Measurements from ENCODE around the gene KDM7A.

Gene KDM7A

DNA sequence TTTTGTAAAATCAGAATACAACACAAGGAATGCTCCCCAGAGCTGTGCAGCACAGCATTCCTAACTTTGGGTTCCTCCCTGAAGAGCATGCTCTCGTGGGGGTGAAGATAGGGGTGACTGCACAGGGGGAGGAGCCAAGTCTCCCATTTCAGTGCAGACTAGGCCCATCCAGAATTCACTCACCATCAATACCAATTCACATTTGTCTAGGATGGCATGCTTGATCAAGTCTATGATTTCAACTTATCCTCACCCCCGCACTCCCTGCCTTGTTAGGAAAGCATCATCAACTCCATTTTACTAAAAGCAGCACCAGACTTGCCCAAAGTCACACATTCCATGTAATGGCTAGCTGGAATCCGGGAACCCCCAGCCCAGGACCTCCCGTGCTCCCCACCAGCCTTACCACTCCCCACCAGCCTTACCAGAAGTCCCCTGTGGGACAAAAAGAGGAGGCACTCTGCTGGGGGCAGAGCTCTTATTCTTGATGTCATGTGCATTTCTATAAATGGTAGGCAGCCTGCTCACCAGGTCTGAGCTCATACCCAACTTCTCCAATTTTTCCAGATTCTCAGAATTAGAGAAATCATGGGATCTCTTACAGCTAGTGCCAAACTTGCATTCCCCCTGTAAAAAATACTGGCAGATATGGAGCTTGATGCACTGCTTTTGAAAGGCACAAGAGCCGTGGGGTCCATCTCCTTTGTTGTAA, 120.2 kb downstream of the KDM7A start:
- DNase-seq (ENCODE audit: low spot score), result no peak

DNA sequence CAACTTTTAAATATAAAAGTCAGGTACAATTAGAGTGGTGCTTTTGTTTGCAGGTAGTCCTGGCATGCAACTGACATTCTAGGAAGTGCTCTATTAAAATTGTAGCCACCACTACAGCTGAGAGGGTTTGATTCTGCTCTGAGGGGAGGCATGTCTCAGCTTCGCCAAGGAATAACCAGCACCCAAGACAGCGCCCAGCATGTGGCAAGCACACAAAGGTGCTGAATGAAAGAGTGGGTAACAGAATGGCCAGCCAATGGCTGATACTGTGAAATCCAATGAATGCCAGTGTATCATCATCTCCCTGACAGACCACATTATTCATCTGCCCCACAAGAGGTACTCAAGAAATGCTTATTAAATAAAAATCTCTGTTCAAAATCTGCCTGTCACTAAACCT, 121.0 kb downstream of the KDM7A start:
- no peak for DNase-seq (ENCODE audit: low spot score)

DNA sequence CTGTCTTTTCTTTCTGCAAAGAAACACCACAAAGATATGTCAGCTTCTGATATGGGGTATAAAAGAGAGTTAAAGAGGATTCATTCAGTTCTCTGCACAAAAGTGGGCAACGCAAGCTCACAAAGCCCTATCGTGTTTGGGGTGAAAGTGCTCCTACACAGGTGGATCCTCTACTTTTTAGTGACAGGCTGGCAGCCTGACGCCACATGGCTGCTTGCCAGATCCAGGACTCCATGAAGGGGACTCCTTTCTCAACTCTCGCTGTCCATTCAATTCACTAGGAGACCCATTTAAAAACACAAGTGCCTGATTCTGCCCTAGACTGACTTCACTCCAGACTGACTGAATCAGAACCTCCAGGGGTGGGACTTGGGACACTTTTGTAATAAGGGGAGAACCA, 122.0 kb downstream of the KDM7A start:
- DNase-seq (ENCODE audit: low spot score), result no peak

DNA sequence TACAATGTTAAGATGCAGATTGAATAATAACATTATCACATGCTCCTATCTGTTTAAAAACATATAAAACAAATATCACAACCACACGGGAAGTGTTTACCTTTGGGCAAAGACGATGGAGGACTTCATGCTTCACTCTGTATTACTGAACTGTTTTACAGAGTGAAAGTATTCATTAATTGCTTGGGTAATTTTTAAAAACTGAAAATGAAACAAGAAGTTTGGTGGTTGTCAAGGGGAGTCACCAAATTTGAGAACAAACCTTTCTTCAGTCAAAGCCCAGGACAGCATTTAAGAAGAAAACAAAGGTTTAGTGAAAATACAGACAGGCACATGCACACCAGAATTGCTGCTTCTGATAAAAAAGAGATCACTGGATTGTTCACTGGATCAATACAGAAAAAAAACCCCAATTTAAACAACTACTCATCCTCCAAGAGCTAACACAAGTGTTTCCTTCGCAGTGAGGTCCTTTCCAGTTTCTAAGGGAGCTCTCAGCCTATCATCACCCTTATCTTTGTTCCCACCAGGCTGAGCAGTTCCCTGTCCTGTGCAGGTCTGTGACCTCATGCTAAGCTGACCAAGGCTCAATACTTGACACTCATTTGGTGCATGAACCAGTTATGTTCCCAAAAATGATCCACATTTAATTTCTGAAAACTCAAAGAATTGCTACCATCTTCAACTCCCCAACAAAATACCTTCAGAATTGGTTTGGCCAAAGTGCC, 122.8 kb downstream of the KDM7A start:
- no peak for DNase-seq (ENCODE audit: low spot score)

DNA sequence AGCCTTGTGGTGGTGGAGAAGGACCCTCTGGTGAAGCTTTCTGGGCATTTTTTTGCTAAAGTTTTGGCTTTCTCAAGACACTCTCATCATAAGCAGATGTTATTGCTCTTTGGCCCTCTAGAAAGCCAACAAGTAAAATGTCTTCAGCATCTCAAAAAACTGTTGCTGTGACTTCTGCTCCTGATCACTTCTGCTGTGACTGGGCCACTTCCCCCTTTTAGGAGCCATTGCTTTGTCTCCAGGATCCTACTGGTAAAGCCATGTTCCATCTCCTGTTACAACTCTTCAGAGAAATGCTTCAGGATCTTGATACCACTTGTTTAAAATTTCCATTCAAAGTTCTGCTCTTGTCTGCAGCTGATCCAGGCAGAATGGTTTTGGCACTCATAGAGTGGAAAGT, 125.0 kb downstream of the KDM7A start:
- no peak for DNase-seq (ENCODE audit: low spot score)

DNA sequence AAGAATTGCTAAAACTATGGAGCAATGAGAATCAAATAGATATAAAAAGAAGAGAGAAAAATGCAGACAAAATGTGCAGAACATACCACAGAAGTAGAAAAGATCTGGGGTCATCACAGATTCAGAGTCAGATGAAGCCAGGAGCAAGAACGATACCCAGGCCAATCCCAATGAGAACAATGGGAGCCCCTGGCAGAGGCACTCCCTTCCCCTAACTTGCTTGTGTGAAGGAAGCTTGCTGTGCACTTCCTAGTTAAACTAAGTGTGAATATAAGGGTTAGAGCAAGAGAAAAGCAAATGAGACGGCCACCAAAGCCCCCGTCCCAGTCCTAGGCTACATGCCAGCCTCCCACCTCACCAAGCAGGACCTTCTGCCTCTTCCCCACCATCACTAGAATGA, 126.7 kb downstream of the KDM7A start:
- no peak for DNase-seq (ENCODE audit: low spot score)

DNA sequence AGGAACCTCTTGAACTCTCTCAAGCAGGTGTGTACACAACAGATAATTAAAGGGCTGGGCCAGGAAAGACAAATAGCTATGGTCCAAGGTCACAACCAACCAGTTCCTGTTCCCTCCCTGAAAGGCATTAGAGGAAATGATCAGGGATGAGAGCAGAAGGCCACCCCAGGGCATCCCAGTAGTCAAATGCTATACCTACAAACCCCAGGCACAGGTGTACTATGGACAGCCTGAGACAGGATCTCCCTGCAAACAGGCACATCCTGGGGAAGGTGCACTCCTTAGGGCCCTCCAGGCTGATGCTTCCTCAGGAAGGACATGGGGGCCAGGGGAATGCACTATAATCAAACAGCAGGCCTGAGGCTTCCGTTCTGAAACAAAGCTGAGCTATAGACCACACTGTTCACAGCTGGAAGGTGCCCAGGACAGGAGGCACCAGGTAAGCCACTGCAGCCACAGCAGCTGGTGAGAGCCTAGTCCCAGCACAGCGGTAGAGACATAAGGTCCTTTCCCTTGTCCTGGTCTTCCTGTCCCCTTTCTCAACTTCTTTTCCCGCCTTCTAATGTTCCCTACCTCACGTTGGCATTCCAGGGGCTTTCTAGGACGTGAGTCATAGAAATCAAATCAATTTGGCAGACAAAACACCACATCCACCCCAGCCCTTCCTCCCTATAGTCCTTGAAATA, 127.3 kb downstream of the KDM7A start:
- no peak for DNase-seq (ENCODE audit: low spot score)

DNA sequence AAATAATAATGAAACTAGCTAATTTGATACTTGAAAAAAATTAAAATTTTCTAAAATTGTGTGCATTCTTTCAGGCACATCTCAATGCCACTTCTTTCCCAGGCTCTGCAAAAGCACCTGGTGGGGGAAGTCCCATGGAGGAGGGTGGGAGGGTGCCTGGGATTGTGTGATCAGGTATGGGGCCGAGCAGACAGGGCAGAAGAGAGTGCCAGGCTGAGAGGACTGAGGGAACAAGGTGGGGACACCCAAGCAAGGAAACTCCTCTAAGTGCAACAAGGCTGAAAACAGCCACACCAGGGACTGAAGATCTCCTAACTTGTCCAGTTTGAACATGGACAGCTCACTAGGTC, 127.8 kb downstream of the KDM7A start:
- DNase-seq (ENCODE audit: low spot score), result no peak

DNA sequence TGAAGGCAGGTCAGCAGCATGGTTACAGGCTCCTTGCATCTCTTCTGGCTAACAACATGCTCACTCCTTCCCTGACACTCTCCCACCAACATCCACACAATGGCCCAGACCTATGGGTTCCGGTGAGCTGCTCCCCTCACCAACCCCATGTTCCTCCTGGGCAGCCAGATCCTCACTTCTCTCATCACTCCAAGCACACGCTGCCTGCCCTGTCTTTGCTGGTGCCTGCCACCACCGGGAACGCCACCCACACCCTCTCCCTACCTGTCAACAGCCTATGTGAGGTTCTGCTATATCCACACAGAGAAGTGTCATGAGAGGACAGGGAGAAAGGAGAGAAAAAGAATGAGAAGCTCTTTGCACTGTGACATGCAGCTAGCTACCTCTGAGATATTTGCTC, 128.6 kb downstream of the KDM7A start:
- DNase-seq (ENCODE audit: low spot score), result no peak

DNA sequence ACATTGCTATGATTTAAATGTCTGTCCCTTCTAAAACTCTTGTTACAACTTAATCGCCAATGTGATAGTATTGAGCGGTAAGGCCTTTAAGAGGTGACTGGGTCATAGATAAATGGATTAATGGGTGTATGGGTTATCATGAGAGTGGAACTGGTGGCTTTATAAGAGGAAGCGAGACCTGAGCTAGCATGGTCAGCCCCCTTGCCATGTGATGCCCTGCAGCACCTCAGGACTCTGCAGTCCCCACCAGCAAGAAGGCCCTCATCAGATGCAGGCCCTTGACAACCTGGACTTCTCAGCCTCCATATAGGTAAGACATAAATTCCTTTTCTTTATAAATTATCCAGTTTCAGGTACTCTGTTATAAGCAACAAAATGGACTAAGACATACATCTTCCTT, 129.6 kb downstream of the KDM7A start:
- no peak for DNase-seq (ENCODE audit: low spot score)

DNA sequence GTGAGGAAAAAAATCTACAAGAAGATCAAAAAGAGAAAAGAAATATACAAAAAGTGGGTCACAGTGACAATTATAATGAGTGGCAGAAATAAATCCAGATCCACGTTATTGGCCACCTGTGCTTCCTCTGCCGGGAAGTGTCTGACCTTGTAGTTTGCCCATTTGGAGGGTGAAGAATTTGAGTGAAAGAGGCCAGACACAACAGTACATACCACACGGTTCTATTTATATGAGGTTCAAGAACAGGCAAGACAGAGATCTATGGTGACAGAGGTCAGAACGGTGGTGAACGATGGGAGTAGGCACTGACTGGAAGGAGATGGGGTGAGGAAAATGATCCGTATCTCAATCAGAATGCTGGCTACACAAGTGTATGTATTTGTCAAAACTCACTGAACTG, 131.1 kb downstream of the KDM7A start:
- DNase-seq (ENCODE audit: low spot score), result no peak

DNA sequence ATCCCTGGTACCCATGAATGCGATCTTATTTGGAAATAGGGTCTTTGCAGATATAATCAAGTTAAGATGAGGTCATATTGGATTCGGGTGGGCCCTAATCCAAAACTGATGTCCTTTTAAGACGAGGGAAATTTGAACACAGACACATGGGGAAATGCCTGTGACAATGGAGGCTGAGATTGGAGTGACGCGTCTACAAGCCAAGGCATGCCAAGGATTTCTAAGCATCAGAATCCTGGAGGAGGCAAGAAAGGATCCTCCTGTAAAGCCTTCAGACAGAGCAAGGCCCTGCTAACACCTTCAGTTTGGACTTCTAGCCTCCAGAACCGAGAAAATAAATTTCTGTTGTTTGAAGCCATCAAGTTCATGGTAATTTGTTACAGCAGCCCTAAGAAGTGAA, 132.5 kb downstream of the KDM7A start:
- no peak for DNase-seq (ENCODE audit: low spot score)

DNA sequence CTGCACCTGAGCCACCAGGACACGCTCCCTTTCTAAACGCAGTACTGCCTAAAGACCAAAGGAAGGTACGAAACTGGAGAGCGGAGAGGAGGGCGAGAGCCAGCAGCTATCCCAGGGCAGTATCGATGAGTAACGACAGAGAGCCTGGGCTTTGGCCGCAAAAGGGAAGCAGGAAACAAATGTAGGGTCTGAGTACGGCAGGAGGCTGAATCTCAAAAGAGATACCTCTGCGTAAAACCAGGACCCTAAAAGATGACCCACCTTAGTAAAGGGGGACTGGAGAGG, 134.5 kb downstream of the KDM7A start:
- no peak for DNase-seq (ENCODE audit: low spot score)

DNA sequence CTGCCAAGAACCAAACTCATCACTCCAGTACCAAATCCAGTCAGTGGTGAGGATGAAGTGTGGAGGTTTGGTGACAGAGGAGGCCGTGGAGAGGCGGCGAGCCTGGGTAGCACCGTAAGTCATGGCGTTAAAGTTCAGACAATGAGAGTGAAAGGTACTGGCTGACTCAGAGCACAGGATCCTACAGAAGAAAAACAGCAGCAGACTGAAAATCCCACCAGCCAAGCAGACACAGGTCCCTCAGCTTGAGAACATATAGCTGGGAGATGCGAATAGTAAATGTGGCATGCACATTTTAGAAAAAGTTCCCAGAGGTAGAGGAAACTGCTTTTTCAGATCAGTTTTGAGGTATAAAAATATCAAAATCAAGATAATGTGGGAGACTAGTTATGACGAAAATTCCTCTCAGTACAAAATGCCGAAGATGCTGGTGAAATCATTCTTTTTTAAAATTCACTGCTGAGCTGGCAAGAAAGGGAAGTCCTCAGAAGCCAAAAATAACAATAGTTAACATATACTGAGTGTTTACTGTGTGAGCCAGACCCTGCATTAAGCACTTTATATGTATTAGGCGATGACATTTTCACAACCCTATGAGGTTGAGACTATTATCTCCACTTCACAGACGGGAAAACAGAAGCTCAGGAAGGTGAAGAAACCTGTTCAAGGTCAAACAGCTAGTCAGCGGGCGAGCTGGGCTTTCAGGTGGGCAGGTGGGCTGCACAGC, 135.0 kb downstream of the KDM7A start:
- DNase-seq (ENCODE audit: low spot score), result no peak

DNA sequence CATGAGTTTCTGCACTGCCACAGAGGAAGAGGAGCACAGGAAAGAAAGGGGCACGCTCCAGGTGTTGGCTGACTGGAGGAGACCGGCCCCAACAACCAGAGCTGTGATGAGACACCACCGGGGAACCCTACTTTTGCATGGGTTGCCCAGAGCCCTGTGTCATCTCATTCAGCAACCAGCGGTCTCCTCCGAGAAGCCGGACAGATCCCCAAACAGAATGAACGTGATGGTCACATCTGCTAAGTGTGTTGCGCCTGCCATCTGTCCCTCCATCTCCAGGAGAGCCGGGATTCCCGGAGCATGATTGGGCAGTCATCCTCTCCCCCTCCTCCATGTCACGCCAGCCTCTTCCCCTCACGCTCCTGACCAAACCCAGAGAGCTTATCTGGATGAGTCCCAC, 136.9 kb downstream of the KDM7A start:
- no peak for DNase-seq (ENCODE audit: low spot score)

DNA sequence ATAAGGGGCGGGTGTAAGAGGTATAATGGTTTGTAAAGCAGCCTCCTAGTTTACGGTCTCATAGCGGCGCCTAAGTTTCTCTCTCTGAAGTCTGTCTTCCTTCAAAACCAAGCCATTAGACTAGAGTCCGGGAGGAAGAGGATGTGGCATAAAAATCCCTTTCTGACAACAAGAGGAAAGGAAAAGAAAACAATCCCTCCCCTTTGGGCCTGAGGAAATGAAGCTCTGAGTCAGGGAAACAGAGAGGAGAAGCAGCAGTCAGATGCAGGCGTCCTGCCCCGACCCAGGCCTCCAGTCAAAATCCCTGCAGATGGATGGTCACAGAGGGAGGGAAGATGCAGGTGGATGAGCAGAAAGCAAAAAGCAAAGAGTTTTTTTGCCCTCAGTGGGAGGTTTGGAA, 137.7 kb downstream of the KDM7A start:
- no peak for DNase-seq (ENCODE audit: low spot score)

DNA sequence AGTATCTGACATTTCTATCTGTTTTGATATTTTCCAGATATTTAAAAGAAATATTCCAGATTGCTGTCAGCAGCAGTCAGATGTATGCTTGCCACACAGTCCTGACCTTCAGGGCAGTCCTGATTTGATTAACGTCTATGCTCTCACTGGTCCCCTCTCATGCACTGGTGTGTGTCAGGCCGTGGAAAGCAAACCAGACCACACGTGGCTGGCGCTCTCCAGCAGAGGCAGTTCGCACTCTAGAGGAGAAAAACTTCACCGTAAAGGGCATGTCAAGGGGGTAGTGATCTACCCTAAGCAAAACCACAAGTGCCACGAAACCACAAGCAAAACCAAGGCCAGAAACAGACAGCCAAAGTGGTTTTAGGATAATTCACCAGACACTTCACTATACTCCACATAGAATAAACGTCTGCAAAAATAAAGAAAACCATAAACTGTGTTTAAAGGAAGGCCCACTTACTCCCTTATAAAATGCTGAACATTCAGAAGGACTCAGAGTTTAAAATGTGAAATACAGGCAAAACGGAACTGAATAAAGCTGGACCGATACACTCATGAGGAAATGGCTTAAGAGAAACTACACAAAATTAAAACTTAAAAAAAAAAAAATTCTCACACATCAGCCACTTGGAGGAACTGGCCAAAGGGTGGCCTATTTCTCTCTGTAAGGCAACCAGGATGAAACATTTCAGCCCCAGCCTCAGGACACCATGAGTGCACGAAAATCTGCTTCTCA, 140.4 kb downstream of the KDM7A start:
- DNase-seq (ENCODE audit: low spot score), result no peak

DNA sequence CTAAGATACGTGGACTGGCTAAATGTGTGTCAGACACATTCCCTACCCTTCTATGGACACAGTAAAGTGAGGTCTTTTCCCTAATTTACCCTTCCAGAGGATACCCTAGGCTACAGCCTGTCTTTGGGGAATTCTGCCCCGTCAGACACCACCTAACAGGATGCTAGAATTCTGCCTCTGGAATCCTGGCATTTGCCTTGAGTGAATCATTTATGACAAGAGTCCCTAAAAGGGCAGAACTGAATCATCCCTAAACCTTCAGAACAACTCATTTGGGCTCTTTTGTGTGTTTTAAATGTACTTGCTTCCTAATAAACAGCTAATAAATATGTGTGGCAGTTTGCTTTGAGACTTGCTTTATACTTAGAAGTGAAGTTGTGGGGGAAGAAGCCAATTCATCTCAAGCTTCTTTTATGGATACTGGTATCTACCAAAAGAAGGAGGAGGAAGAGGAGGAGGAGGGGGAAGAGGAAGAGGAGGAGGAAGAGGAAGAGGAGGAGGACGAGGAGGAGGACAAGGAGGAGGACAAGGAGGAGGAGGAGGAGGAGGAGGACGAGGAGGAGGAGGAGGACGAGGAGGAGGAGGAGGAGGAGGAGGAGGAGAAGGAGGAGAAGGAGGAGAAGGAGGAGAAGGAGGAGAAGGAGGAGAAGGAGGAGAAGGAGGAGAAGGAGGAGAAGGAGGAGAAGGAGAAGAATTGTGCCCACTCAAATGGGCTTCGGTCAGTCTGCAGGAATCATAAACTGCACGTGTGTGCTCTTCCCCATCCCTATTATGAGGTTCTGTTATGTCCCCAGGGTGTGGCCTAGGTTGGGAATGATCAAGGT, 141.2 kb downstream of the KDM7A start:
- DNase-seq (ENCODE audit: low spot score), result no peak
